Endothelial cell of umbilical vein (primary cell): ENCODE measurements around the gene THEM4.

ENCODE experiments used
- CTCF ChIP-seq, 2 donors: IDR thresholded peaks; 1 replicate in 1 of 2; 2 replicates in 1 of 2; pipeline ENCODE4 v1.5.1; 2011; ENCODE audit warnings: low read length in 2 of 2, mild to moderate bottlenecking in 2 of 2, moderate library complexity in 2 of 2, control low read depth in 1 of 2, inconsistent platforms in 1 of 2, low read depth in 1 of 2; ENCODE audit not compliant: insufficient read depth in 1 of 2; ENCODE audit errors: extremely low read depth in 1 of 2
- EZH2 ChIP-seq: IDR thresholded peaks from 2 replicates; pipeline ENCODE4 v1.6.1; 2012; ENCODE audit warnings: borderline replicate concordance, low read depth, mild to moderate bottlenecking, moderate library complexity, low read length, inconsistent platforms; ENCODE audit not compliant: severe bottlenecking
- JUN ChIP-seq: IDR thresholded peaks from 2 replicates; pipeline ENCODE4 v1.6.1; 2011; ENCODE audit warnings: borderline replicate concordance, low read depth; ENCODE audit not compliant: insufficient read length, insufficient read depth
- MAX ChIP-seq: IDR thresholded peaks from 2 replicates; pipeline ENCODE4 v1.6.1; 2011; ENCODE audit not compliant: insufficient read depth, insufficient read length
- MYC ChIP-seq: IDR thresholded peaks from one replicate; pipeline ENCODE4 v1.6.1; 2011; ENCODE audit warnings: mild to moderate bottlenecking, low read depth, low read length
- POLR2A ChIP-seq: IDR thresholded peaks from 2 replicates; pipeline ENCODE4 v1.6.1; 2012; ENCODE audit warnings: low read depth, mild to moderate bottlenecking, control low read depth, low read length
- POLR2AphosphoS5 ChIP-seq: IDR thresholded peaks from 2 replicates; pipeline ENCODE4 v1.6.1; 2012; ENCODE audit warnings: low read depth, mild to moderate bottlenecking, control low read depth, low read length, moderate library complexity; ENCODE audit not compliant: insufficient read depth

GRCh38 chr1:151839457-151840403, 69.6 kb downstream of the THEM4 start, which contains the start of gene C2CD4D:
- TF ChIP-seq CTCF (IDR thresholded peaks at IDR 0.05; ENCODE audit: extremely low read depth in 1 of 2, insufficient read depth in 1 of 2, low read depth in 1 of 2, low read length in 2 of 2) (no peak), POLR2A (no peak), MAX (no peak), EZH2 (no peak), POLR2AphosphoS5 (no peak), JUN (no peak), MYC (no peak)
